NCI-H1436 (cell line): ENCODE results near the gene GARS1.
"Not testable (repeated sequence)": the region's sequence is repeated elsewhere in the genome, so short reads cannot be mapped to it uniquely, and the experiment has no call there.

Experiments
- DNase-seq: peaks from one replicate; lab custom pipeline; 2025; lab: John Stamatoyannopoulos, UW

Gene GARS1

GRCh38 chr7:30572212-30572841 lies 22.4 kb upstream of the GARS1 start:
- no peak for DNase-seq

DNA sequence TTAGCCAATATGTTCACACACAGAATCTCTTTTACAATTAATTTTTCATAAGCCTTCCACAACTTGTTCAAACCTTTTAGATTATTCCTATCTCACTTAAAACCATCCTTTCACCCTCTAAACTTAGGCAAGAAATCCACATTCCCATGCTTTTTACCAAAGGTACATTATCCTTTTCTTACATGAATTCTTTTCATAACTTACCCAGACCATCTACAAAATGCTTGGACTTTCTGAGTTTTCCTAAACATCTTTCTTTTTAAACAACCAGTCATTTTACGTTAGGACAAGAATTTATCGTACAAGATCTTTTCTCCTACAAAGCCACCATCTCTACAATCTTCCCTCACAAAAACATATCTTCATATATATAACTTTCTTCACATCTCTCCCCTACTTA lies 18.8 kb upstream of the GARS1 start:
- DNase-seq = no peak

- DNase-seq = no peak
These were observed 11.5 kb upstream of the GARS1 start for GRCh38 chr7:30583181-30583580.

DNA sequence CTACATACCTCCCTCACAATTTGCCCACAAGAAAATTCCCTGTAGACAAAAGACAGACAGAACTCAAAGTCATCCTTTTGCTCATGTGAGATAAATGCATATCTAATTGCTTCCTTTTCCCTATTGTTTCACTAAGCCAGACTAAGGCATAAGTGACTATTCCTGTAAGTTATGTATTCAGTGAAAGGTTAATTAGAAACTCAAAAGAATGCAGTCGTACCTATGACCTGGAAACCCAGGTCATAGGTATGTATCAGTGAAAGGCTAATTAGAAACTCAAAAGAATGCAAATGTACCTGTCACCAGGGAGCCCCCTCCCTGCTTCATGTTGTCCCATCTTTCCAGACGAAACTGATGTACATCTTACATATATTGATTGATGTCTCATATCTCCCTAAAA lies 10.3 kb upstream of the GARS1 start:
- no peak for DNase-seq

DNA sequence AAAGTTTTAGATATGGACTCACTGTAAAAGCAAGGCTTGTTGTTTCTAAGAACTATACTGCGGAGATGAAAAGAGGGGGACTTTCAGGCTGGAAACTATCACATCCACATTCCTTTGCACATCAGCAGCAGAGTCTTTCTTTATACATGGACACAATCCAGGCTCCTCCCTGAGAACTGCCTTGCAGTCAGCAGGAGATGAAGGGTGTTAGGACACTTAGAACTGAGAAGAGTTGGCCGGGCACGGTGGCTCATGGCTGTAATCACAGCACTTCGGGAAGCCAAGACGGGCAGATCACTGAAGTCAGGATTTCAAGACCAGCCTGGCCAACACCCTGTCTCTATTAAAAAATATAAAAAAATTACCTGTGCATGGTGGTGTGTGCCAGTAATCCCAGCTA lies 9.7 kb upstream of the GARS1 start:
- DNase-seq = no peak

DNA sequence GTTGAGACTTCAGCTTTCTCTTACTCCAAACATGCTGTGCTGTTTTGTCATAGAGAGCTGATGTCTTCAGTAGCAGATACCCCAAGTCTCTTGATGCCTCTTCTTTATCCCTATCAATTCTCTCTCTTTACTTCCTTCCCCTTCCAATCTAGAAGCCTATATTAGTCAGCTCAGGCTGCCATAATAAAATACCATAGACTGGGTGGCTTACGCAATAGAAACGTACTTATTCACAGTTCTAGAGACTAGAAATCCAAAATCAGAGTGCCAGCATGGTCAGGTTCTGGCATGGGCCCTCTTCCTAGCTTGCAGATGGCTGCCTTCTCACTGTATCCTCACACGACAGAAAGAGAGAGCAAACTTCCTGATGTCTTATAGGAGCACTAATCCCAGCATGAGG lies 9.0 kb upstream of the GARS1 start:
- no peak for DNase-seq

DNA sequence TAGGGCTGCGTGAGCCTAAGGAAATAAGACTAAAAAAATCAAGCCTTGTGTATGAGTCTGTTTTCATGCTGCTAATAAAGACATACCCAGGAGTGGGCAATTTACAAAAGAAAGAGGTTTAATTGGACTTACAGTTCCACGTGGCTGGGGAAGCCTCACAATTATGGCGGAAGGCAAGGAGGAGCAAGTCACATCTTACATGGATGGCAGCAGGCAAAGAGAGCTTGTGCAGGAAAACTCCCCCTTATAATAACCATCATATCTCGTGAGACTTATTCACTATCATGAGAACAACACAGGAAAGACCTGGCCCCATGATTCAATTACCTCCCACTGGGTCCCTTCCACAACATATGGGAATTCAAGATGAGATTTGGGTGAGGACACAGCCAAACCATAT lies 7.1 kb upstream of the GARS1 start:
- DNase-seq = not testable (repeated sequence)

GRCh38 chr7:30589111-30589510 lies 5.6 kb upstream of the GARS1 start:
- DNase-seq = no peak

DNA sequence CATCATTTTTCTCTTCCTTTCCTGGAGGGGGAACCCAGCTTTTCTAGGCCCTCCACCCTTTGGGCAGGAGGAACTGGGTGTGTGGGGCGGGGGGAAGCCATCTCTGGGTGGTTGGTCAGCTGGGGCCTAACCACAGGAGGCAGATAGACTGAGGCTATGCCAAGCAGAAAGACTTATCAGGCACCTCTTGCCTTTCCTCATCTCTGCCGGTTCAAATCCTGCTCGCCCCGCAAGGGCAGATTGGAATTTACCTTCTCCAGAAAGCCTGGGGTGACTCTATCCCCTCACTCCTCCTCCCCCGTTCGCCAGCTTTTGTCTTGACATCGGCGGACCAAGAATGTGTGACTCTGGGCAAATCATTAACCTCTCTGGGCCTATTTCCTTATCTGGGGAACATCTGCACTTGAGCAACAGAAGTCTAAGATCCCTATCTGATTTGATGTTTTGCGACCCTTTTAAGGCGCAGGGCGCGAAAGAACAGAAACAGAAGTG lies 584 bp upstream of the GARS1 start:
- DNase-seq = no peak

DNA sequence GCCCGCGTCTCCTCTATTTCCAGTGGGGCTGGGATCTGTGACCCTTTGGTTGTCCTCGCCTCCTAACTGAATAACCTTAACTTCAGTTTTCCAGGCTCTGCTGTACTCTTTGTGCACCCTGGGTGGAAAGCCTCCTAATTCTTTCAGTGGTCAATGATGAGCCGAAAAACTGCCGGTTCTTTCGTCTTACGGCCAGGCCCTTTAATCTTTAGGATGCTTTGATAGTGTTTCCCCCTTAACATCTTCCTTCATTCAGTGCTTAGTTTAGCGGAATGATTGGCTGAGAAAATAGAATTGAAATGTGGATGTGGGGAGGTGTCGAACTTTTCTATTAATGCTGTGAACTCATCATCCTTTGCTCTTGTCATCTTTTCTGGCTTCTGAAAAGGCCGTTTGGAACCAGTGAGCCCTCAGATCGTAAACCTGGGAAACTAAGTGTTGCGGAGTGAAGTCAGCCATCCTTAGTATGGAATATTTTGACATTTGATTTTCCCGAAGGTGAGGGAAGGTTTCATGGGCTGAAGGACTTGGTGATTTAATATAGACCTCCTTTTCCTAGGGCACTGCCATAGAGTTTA lies 847 bp downstream of the GARS1 start:
- DNase-seq = no peak

DNA sequence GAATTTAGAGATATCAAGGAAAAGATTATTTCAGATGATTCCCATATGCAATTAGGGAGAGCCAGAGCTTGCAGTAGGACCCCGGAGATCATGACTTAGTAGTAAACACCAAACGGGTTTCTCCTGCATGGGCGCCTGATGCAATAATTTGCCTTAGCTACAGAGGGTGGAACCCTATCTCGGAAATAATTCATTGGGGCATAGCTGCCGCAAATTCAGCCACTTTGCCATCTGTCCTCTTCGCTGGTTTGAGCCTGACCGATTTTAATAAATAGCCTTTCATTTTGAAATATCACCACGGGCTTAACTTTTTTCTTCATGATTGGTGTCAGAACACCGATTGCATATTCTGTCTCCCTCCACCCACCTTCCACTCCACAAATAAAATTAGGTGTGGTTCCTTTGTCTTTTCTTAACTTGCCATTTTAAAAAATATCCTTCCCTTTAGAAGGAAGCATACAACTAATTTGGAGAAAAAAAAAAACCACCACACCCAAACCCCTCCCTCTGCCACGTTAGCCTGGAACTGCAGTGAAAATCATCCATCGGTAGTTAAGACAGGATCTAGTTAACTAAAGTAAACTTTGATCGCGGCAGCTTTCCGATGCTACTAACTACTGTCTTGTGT lies 1.4 kb downstream of the GARS1 start:
- peak; percentile 8 for DNase-seq

- no peak for DNase-seq
These were observed 2.0 kb downstream of the GARS1 start for GRCh38 chr7:30596721-30597120.

- DNase-seq = no peak
These were observed 3.6 kb downstream of the GARS1 start for GRCh38 chr7:30598121-30598876.

- peak; percentile 23 for DNase-seq
These were observed 10.2 kb downstream of the GARS1 start for GRCh38 chr7:30604901-30605300.

GRCh38 chr7:30605832-30606231 lies 11.2 kb downstream of the GARS1 start:
- DNase-seq = no peak

DNA sequence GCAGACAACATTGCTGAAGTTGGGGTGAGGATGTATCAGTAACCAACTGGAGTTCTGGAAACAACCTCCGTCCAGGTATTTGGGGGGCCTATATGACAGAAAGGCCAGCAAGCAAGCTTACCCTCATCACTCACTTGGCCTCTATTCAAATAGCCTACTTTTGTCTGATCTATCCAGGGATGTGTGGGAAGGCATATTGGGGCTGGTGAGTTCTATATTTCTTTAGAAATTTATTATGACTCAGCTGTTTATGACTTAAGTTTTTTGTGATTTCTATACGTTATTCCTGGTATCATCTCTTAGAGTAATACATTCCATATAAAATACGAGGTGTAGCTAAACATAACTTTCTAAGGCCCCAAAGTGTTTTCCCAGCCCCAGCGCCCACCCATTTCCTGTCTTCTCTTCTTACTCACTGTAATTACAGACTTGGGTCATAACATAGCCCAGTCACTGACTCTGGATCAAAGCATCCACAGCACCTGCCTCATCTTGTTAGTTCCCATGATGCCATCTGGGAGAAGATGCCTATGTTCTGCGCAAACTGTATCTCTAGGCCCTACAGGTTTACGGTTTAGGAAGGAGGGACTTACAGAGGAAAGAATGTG lies 18.1 kb downstream of the GARS1 start:
- DNase-seq = no peak

DNA sequence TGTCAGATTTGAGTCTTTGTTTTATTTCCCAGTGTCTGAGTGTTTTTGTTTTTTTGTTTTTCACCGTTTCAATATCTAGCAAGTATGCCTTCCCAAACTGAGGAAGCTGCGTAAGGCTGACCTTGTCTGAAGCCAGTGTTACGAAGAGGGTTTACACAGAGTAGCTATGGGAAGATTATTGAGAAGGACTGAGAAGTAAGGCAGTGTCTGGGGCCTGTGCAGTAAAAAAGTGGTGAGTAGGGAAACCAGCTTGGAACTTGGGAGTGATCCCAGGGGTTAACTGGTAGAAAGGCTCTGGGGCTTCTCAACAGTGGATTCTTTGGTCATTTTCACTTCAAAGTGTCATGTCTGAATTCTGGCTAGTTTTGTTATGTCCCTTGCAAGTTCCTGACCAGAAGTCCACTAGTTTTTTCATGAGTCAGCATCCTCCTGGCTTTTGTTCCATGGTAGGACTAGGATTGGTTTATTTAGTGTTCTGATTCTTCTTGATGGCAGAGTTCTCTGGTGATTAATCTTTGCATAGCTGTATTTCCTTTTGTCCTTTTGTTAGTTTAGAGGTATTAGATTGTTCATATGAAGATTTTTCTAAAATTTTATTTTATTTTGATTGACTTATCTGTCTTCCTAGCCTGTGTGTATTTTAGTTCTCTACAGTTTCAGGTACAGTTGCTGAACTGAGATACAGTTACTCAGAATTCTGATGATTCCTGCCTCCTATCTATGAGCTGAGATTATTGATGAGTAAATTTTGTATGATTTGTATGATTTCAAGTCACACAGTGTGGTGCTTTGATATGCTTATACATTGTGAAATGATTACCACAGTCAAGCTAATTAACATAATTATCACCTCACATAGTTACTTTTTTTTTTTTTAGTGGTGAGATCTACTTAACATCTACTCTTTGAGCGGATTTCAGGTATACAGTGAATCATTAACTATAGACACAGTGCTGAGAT lies 19.0 kb downstream of the GARS1 start:
- no peak for DNase-seq

DNA sequence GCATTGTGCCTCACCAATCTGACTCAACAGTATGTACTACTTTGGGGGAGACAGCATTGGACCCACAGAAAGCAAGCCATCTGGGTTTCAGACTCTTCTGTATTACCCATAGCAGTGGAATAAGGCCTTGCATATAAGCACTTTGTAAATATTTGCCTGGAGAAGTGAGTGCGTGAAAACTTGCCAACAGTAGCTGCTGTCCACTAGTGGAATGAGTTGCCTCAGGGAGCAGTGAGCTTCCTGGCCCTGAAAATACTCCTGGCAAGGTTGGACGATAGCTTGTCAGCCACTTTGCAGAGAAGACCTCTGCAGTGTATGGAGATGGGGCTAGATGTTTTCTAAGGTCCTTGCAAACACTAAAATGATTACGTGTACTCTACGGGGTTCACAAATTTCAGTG lies 21.6 kb downstream of the GARS1 start:
- DNase-seq = no peak

DNA sequence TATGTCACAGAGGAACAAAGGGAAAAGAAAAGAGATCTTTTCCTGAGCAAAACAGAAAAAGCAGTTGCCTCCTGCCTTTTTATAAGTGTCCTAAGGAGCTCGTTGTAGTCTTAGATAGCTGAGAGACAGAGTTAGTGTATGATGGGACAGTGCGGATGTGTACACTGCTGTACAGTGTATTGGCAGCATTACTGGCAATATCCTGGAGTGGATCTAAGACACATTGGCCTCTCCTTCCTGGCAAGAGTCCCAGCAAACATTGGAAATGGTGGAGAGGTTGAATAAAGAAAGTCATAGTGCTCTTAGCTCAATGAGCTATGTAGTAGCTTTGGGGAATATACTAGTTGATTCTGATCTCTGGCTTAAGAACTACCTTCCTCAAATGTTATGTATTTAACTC lies 22.7 kb downstream of the GARS1 start:
- no peak for DNase-seq

GRCh38 chr7:30618080-30618676 lies 23.5 kb downstream of the GARS1 start:
- no peak for DNase-seq

- no peak for DNase-seq
These were observed 24.3 kb downstream of the GARS1 start for GRCh38 chr7:30618961-30619360.
